HG02840 (cell line): ENCODE data around the gene DUX4.
"Not testable (repeated sequence)": the region's sequence is repeated elsewhere in the genome, so short reads cannot be mapped to it uniquely, and the experiment has no call there.

Experiments used
- ATAC-seq: cut with Tn5 transposase; IDR thresholded peaks from one replicate; pipeline ENCODE4 v1.9.1; 2021; ENCODE audit warnings: mild to moderate bottlenecking, moderate library complexity, moderate number of reproducible peaks; ENCODE audit not compliant: unreplicated experiment, low FRiP score

DUX4 gene

DNA sequence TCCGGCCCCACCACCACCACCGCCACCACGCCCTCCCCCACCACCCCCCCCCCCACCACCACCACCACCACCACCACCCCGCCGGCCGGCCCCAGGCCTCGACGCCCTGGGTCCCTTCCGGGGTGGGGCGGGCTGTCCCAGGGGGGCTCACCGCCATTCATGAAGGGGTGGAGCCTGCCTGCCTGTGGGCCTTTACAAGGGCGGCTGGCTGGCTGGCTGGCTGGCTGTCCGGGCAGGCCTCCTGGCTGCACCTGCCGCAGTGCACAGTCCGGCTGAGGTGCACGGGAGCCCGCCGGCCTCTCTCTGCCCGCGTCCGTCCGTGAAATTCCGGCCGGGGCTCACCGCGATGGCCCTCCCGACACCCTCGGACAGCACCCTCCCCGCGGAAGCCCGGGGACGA, at the start of gene DUX4:
Gene DUX4, plus strand, starts transcription at position 347 of the 400 bp plus-strand sequence. Its CDS starts 0 bp downstream, at position 347.
- ATAC-seq: not testable (repeated sequence)

DNA sequence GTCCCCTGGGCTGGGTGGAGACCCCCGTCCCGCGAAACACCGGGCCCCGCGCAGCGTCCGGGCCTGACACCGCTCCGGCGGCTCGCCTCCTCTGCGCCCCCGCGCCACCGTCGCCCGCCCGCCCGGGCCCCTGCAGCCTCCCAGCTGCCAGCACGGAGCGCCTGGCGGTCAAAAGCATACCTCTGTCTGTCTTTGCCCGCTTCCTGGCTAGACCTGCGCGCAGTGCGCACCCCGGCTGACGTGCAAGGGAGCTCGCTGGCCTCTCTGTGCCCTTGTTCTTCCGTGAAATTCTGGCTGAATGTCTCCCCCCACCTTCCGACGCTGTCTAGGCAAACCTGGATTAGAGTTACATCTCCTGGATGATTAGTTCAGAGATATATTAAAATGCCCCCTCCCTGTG, 1.9 kb downstream of the DUX4 start:
- ATAC-seq: not testable (repeated sequence)

DNA sequence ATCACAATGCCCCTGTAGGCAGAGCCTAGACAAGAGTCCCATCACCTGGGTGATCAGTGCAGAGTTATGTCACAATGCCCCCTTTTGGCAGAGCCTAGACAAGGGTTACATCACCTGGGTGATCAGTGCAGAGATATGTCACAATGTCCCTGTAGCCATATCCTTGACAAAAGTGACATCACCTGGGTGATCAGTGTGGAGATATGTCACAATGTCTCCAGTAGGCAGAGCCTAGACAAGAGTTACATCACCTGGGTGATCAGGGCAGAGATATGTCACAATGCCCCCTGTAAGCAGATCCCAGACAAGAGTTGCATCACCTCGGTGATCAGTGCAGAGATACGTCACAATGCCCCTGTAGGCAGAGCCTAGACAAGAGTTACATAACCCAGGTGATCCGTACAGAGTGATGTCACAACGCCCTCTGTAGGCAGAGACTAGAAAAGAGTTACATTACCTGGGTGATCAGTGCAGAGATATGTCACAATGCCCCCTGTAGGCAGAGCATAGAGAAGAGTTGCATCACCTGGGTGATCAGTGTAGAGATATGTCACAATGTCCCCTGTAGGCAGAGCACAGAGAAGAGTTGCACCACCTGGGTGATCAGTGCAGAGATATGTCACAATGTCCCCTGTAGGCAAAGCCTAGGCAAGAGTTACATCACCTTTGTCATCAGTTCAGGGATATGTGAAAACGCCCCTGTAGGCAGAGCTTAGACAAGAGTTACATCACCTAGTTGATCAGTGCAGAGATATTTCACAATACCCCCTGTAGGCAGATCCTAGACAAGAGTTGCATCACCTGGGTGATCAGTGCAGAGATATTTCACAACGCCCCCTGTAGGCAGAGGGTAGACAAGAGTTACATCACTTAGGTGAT, 4.4 kb downstream of the DUX4 start:
- not testable (repeated sequence) for ATAC-seq

DNA sequence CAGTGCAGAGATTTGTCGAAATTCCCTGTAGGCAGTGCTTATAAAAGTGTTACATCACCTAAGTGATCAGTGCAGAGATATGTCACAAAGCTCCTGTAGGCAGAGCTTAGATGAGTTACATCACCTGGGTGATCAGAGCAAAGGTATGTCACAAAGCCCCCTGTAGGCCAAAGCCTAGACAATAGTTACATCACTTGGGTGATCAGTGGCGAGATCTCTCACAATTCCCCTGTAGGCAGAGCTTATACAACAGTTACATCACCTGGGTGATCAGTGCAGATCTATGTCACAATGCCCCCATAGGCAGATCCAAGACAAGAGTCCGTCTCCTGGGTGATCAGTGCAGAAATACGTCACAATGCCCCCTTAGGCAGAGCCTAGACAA, 5.0 kb downstream of the DUX4 start:
- ATAC-seq: peak; percentile 23

DNA sequence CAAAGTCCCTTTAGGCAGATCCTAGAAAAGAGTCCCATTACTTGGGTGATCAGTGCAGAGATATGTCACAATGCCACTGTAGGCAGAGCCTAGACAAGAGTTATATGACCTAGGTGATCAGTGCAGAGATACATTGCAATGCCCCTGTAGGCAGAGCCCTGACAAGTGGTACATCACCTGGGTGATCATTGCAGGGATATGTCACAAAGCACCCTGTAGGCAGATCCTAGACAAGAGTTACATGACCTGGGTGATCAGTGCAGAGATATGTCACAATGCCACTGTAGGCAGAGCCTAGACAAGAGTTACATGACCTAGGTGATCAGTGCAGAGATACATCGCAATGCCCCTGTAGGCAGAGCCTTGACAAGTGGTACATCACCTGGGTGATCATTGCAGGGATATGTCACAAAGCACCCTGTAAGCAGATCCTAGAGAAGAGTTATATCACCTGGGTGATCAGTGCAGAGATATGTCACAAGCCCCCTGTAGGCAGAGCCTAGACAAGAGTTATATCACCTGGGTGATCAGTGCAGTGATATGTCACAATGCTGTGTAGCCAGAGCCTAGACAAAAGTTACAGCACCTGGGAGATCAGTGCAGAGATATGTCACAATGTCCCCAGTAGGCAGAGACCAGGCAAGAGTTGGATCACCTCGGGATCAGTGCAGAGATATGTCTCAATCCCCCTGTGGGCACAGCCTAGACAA, 5.6 kb downstream of the DUX4 start:
- ATAC-seq: peak; percentile 61

DNA sequence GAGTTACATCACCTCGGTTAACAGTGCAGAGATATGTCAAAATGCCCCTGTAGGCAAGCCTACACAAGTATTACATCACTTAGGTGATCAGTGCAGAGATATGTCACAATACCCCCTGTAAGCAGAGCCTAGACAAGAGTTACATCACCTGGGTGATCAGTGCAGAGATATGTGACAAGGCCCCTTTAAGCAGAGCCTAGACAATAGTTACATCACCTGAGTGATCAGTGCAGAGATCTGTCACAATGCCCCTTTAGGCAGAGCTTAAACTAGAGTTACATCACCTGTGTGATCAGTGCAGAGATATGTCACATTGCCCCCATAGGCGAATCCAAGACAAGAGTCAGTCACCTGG, 6.1 kb downstream of the DUX4 start:
- not testable (repeated sequence) for ATAC-seq

DNA sequence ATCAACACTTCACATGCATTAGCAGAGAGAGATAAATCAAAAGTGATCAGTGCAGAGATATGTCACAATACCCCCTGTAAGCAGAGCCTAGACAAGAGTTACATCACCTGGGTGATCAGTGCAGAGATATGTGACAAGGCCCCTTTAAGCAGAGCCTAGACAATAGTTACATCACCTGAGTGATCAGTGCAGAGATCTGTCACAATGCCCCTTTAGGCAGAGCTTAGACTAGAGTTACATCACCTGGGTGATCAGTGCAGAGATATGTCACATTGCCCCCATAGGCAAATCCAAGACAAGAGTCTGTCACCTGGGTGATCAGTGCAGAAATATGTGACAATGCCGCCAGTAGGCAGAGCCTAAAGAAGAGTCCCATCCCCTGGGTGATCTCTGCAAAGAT, 7.4 kb downstream of the DUX4 start:
- ATAC-seq: not testable (repeated sequence)

DNA sequence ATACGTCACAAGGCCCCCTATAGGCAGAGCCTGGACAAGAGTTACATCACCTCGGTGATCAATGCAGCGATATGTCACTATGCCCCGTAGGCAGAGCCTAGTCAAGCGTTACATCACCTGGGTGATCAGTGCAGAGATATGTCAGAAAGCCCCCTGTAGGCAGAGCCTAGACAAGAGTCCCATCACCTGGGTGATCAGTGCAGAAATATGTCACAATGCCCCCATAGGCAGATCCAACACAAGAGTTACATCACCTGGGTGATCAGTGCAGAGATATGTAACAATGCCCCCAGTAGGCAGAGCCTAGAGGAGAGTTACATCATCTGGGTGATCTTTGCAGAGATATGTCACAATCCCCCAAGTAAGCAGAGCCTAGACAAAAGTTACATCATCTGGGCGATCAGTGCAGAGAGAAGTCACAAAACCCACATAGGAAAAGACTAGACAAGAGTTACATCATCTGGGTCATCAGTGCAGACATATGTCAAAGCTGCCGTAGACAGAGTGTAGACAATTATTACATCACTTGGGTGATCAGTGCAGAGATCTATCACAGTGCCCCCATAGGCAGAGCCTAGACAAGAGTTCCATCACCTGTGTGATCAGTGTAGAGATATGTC, 8.0 kb downstream of the DUX4 start:
- not testable (repeated sequence) for ATAC-seq

DNA sequence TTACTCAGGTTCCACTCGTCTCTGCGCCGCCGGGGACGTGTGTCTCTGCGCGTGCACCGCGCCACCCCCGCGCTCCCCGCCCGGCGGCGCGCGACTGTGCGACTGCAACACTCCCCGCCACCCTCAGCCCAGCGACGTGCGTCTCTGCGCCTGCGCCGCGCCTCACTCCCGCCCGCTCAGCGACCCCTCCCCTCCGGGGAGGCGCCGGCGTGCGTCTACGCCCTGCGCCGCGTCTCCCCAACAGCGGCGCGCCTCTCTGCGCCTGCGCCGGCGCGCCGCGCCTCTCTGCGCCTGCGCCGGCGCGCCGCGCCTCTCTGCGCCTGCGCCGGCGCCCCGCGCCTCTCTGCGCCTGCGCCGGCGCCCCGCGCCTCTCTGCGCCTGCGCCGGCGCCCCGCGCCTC, 29.9 kb downstream of the DUX4 start:
- ATAC-seq: not testable (repeated sequence)
